ENCODE results near the gene PSMA3. TPM values are rescaled to one million over a fixed set of nuclear protein-coding genes. Genes with fewer than 3 reads are reported as not detected.

PSMA3 gene
- total RNA-seq, 1 donor: 76.7 TPM

DNA sequence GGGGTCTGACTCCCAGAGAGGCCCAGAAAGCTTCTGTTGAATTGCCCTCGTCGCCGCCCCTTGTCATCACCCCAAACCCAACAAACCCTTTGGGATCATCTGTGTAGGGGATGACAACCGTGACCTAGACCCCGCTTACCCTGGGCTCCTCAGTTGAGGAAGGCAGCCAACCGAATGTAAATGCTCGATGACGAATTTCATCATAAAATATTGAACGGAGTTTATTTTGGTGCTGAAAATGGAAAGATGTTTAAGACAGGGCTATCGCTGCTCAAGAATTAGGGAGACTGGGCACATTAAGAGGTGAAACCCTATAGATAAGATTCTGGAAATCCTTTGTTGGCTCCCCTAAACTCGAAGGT lies 44.2 kb upstream of the PSMA3 start:
- H3K79me2 ChIP-seq (ENCODE audit: insufficient read depth, low read length): peaks cover 32% of the 10 kb centered on the region
- no peak for TF ChIP-seq CTCF (IDR thresholded peaks at IDR 0.05; ENCODE audit: extremely low read depth, low read depth, low read length)
- peaks cover 10% of the 10 kb centered on the region for H3K4me1 ChIP-seq (ENCODE audit: insufficient read depth, low read length)
- H3K36me3 ChIP-seq (ENCODE audit: insufficient read depth, low read length): peaks cover 8% of the 10 kb centered on the region
- H4K20me1 ChIP-seq (ENCODE audit: insufficient read depth, low read length): peaks cover 6% of the 10 kb centered on the region
- peak overlapping the region; percentile 97 for H2AFZ ChIP-seq (ENCODE audit: low read length)
- no peak for DNase-seq (ENCODE audit: insufficient read length, low spot score, missing footprints)
- H3K27me3 ChIP-seq (ENCODE audit: insufficient read depth, low read length): peaks cover 2% of the 10 kb centered on the region
- H3K4me2 ChIP-seq (ENCODE audit: insufficient read depth, low read length): peak overlapping the region; percentile 81
- H3K4me3 ChIP-seq (ENCODE audit: insufficient read depth, low read length): peak overlapping the region; percentile 90
- H3K27ac ChIP-seq (ENCODE audit: low read depth, low read length): peak overlapping the region; percentile 91
- H3K9me3 ChIP-seq (ENCODE audit: low read depth, low read length): no peaks in the 10 kb centered on the region

GRCh38 chr14:58200846-58201245 lies 43.8 kb upstream of the PSMA3 start:
- peak overlapping the region; percentile 90 for H3K4me3 ChIP-seq (ENCODE audit: insufficient read depth, low read length)
- peaks cover 8% of the 10 kb centered on the region for H3K36me3 ChIP-seq (ENCODE audit: insufficient read depth, low read length)
- H3K27me3 ChIP-seq (ENCODE audit: insufficient read depth, low read length): no peaks in the 10 kb centered on the region
- H3K9me3 ChIP-seq (ENCODE audit: low read depth, low read length): no peaks in the 10 kb centered on the region
- H3K27ac ChIP-seq (ENCODE audit: low read depth, low read length): peak overlapping the region; percentile 91
- H3K4me1 ChIP-seq (ENCODE audit: insufficient read depth, low read length): peaks cover 10% of the 10 kb centered on the region
- peak overlapping the region; percentile 81 for H3K4me2 ChIP-seq (ENCODE audit: insufficient read depth, low read length)
- H4K20me1 ChIP-seq (ENCODE audit: insufficient read depth, low read length): peaks cover 6% of the 10 kb centered on the region
- H2AFZ ChIP-seq (ENCODE audit: low read length): peak overlapping the region; percentile 97
- peak; percentile 41 for DNase-seq (ENCODE audit: insufficient read length, low spot score, missing footprints)
- H3K79me2 ChIP-seq (ENCODE audit: insufficient read depth, low read length): peaks cover 33% of the 10 kb centered on the region
- no peak for TF ChIP-seq CTCF (IDR thresholded peaks at IDR 0.05; ENCODE audit: extremely low read depth, low read depth, low read length)

GRCh38 chr14:58213176-58213575 lies 31.5 kb upstream of the PSMA3 start:
- Histone ChIP-seq H3K27me3 (ENCODE audit: insufficient read depth, low read length) (no peaks in the 10 kb centered on the region), H2AFZ (ENCODE audit: low read length) (no peak overlapping the region), H3K4me1 (ENCODE audit: insufficient read depth, low read length) (peaks cover 4% of the 10 kb centered on the region), H3K4me3 (ENCODE audit: insufficient read depth, low read length) (no peak overlapping the region), H3K27ac (ENCODE audit: low read depth, low read length) (no peak overlapping the region), H3K9me3 (ENCODE audit: low read depth, low read length) (no peaks in the 10 kb centered on the region), H3K4me2 (ENCODE audit: insufficient read depth, low read length) (no peak overlapping the region), H3K79me2 (ENCODE audit: insufficient read depth, low read length) (no peaks in the 10 kb centered on the region), H4K20me1 (ENCODE audit: insufficient read depth, low read length) (no peaks in the 10 kb centered on the region), H3K36me3 (ENCODE audit: insufficient read depth, low read length) (peaks cover 47% of the 10 kb centered on the region)
- DNase-seq (ENCODE audit: insufficient read length, low spot score, missing footprints): no peak
- no peak for TF ChIP-seq CTCF (IDR thresholded peaks at IDR 0.05; ENCODE audit: extremely low read depth, low read depth, low read length)

- Histone ChIP-seq H3K36me3 (ENCODE audit: insufficient read depth, low read length) (peaks cover 32% of the 10 kb centered on the region), H3K27ac (ENCODE audit: low read depth, low read length) (no peak overlapping the region), H3K27me3 (ENCODE audit: insufficient read depth, low read length) (no peaks in the 10 kb centered on the region), H4K20me1 (ENCODE audit: insufficient read depth, low read length) (no peaks in the 10 kb centered on the region), H3K4me2 (ENCODE audit: insufficient read depth, low read length) (no peak overlapping the region), H3K9me3 (ENCODE audit: low read depth, low read length) (no peaks in the 10 kb centered on the region), H3K4me1 (ENCODE audit: insufficient read depth, low read length) (peaks cover 4% of the 10 kb centered on the region), H2AFZ (ENCODE audit: low read length) (no peak overlapping the region), H3K79me2 (ENCODE audit: insufficient read depth, low read length) (no peaks in the 10 kb centered on the region), H3K4me3 (ENCODE audit: insufficient read depth, low read length) (no peak overlapping the region)
- TF ChIP-seq CTCF (IDR thresholded peaks at IDR 0.05; ENCODE audit: extremely low read depth, low read depth, low read length): no peak
- no peak for DNase-seq (ENCODE audit: insufficient read length, low spot score, missing footprints)
These were observed 29.3 kb upstream of the PSMA3 start for GRCh38 chr14:58215191-58215914.

Measured in osteoblast (primary cell).